ENCODE data around the gene ANKRD13A. TPM values are rescaled to one million over a fixed set of nuclear protein-coding genes. Genes with fewer than 3 reads are reported as not detected.

The ANKRD13A gene
- total and polyA plus RNA-seq, 7 donors, result 6.8 to 16.3 (median 9.0) TPM

GRCh38 chr12:110039085-110039807, 40.0 kb downstream of the ANKRD13A start:
- no peaks in the 10 kb centered on the region for H3K27me3 ChIP-seq (ENCODE audit: insufficient read depth in 3 of 3, low read length in 2 of 3)
- H3K9me3 ChIP-seq, result no peaks in the 10 kb centered on the region
- peak overlapping the region; percentile 75 for H3K27ac ChIP-seq
- ATAC-seq, result peak; percentile 24 to 51 (median 42)
- no peak for TF ChIP-seq CTCF (IDR thresholded peaks at IDR 0.05)
- H3K4me3 ChIP-seq, result no peak overlapping the region
- no peak for DNase-seq
- H3K36me3 ChIP-seq (ENCODE audit: insufficient read depth in 1 of 2, low read depth in 1 of 2), result peaks cover 3 to 37% of the 10 kb centered on the region in 2 donors
- peaks cover 53% of the 10 kb centered on the region for H3K4me1 ChIP-seq
- intact Hi-C loops (cut with DNase I), result no loop called here
- WGBS, 3 donors, result 42 to 51% (median 47%) methylated on average over 5 of the region's 5 CpGs

GRCh38 chr12:110042264-110042663, 43.0 kb downstream of the ANKRD13A start:
- intact Hi-C loops (cut with DNase I), result no loop called here

GRCh38 chr12:110046451-110047187, 47.4 kb downstream of the ANKRD13A start:
- 85 to 91% (median 89%) methylated on average over 8 of the region's 8 CpGs for WGBS, 3 donors
- no peak overlapping the region for H3K4me3 ChIP-seq
- H3K4me1 ChIP-seq, result peaks cover 28% of the 10 kb centered on the region
- no peak for TF ChIP-seq CTCF (IDR thresholded peaks at IDR 0.05)
- ATAC-seq (no peak), DNase-seq (no peak)
- H3K9me3 ChIP-seq, result no peaks in the 10 kb centered on the region
- no peaks in the 10 kb centered on the region for H3K36me3 ChIP-seq (ENCODE audit: insufficient read depth in 1 of 2, low read depth in 1 of 2)
- intact Hi-C loops (cut with DNase I), result no loop called here
- H3K27ac ChIP-seq, result no peak overlapping the region
- H3K27me3 ChIP-seq (ENCODE audit: insufficient read depth in 3 of 3, low read length in 2 of 3), result no peaks in the 10 kb centered on the region

More at GRCh38 chr12:110042264-110042663, 43.0 kb downstream of the ANKRD13A start:
- H3K4me1 ChIP-seq, result peaks cover 50% of the 10 kb centered on the region
- H3K9me3 ChIP-seq, result no peaks in the 10 kb centered on the region
- no peak for TF ChIP-seq CTCF (IDR thresholded peaks at IDR 0.05)
- ATAC-seq (peak; percentile 91 to 93 (median 92)), DNase-seq (peak; percentile 25 to 54)
- H3K27me3 ChIP-seq (ENCODE audit: insufficient read depth in 3 of 3, low read length in 2 of 3), result no peaks in the 10 kb centered on the region
- peaks cover 3 to 10% of the 10 kb centered on the region in 2 donors for H3K36me3 ChIP-seq (ENCODE audit: insufficient read depth in 1 of 2, low read depth in 1 of 2)
- H3K4me3 ChIP-seq, result no peak overlapping the region
- WGBS, 3 donors, result 29 to 39% (median 32%) methylated on average over 3 of the region's 3 CpGs
- peak overlapping the region; percentile 87 for H3K27ac ChIP-seq

GRCh38 chr12:110047297-110047940, 48.2 kb downstream of the ANKRD13A start:
- no peak for TF ChIP-seq CTCF (IDR thresholded peaks at IDR 0.05)
- intact Hi-C loops (cut with DNase I), result no loop called here
- Histone ChIP-seq H3K36me3 (ENCODE audit: insufficient read depth in 1 of 2, low read depth in 1 of 2) (no peaks in the 10 kb centered on the region), H3K4me3 (peak overlapping the region; percentile 86), H3K27ac (no peak overlapping the region), H3K9me3 (no peaks in the 10 kb centered on the region), H3K4me1 (peaks cover 22% of the 10 kb centered on the region), H3K27me3 (ENCODE audit: insufficient read depth in 3 of 3, low read length in 2 of 3) (no peaks in the 10 kb centered on the region)
- DNase-seq (no peak), ATAC-seq (no peak)
- 74 to 77% (median 76%) methylated on average over 14 of the region's 14 CpGs for WGBS, 3 donors

Measured in psoas muscle (tissue), 8 donors.